Tibial nerve (tissue), 3 donors: ENCODE results near the gene GEMIN5.

Experiments used
- CTCF ChIP-seq, 5 experiments: fragments of 200-600 bp in 3 of 5; fragments of 450-650 bp in 2 of 5; sonication (generic) in 3 of 5; IDR thresholded peaks; one replicate each; pipeline ENCODE4 v1.5.1; 2016 to 2019; ENCODE audit warnings: antibody characterized with exemption in 5 of 5, mild to moderate bottlenecking in 3 of 5, moderate library complexity in 2 of 5
- POLR2A ChIP-seq, 2 donors: fragments of 450-650 bp; IDR thresholded peaks; one replicate each; pipeline ENCODE4 v1.6.1; 2017; ENCODE audit warnings: antibody characterized with exemption in 2 of 2, mild to moderate bottlenecking in 2 of 2, moderate library complexity in 2 of 2

DNA sequence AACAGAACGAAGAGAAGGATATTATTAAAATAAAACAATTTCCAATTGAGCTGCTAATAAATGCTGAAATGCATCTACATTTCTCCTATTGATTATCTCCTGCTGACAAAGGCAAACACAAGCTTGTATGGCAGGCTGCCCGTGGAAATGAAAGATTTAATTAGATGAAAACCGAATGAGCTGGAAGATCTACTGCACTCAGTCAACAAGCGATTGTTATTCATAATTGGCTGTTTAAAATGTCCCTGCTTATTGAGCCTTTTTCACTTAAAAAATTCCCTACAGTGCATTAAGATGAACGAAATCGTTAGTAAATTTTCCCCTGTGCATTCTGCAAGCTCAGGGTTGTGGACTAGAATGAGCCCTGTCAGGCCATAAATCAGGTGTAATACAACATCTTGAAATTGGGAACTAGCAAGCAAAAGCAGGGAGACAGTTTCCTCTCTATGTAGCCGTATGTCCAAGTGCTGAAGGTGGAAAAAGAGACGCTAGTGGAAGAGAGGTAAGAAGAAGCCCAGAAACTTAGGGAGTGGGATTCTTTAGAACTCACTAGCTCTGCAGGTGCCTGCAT lies 47.0 kb upstream of the GEMIN5 start:
- TF ChIP-seq CTCF (IDR thresholded peaks at IDR 0.05) (no peak), POLR2A (IDR thresholded peaks at IDR 0.05) (no peak)
